ENCODE results near the gene PDHB. TPM values are rescaled to one million over a fixed set of nuclear protein-coding genes. Genes with fewer than 3 reads are reported as not detected.

The PDHB gene
- total and polyA plus RNA-seq, 2 of the 13 experiments (the other 11 are each of a cell fraction or from before 2014, with no cell fraction given): 108 to 153 TPM

DNA sequence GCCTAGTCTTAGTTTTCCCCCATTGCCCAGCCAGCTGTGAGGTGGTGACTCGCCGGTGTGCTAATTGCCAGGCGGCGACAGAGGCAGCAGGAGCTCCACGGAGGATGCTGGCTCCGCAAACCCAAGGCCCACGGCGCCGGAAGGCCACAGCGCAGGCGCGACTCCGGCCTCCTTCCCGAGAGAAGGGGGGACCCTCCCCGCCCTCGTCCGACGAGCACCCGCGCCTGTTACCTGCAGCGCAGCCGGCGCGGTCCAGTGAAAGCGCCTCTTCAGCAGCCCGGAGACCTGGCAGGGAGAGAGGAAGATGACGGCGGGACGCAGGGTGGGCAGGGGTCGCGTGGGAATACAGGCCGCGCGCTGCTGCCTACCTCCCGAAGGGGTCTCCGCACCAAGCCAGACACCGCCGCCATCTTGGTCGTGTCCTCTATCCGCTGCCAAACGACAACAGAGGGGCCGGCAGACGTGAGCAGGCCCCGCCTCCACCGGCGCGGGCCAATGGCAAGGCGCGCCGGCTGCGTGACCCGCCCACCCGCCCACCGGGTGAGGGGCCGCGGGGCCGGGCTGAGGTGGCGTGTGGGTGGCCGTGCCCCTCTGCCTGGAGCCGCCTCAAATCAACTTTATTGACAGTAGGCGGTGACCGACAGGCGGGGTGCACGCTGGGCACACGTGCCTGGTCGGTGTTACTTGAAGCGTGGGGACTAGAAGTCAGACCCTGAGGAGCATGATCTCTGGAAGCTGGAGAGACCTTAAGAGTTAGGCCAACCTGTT, at the start of gene PDHB (continued):
- TF ChIP-seq ZNF414 (CRISPR knock-in tag; IDR thresholded peaks at IDR 0.05): peak; percentile 79; the same call in 1 of the 2 replicates
- TF ChIP-seq SIX1 (CRISPR knock-in tag; IDR thresholded peaks at IDR 0.05; ENCODE audit: borderline replicate concordance): no peak
- peak; percentile 91 for TF ChIP-seq ZNF761 (CRISPR knock-in tag; conservative IDR thresholded peaks at IDR 0.05)
- TF ChIP-seq ZNF10 (CRISPR knock-in tag; IDR thresholded peaks at IDR 0.05; ENCODE audit: borderline replicate concordance, low read depth): no peak
- no peak for TF ChIP-seq MAFK (conservative IDR thresholded peaks at IDR 0.05 in 1 of 2, IDR thresholded peaks at IDR 0.05 in 1 of 2; ENCODE audit: low read length in 2 of 2)
- no peak for TF ChIP-seq ZFAT (CRISPR knock-in tag; conservative IDR thresholded peaks at IDR 0.05)
- TF ChIP-seq GZF1 (CRISPR knock-in tag; IDR thresholded peaks at IDR 0.05): peak; percentile 79; the same call in 1 of the 2 replicates
- TF ChIP-seq REPIN1 (CRISPR knock-in tag; IDR thresholded peaks at IDR 0.05; ENCODE audit: borderline replicate concordance, low read depth): peak; percentile 85
- no peak for TF ChIP-seq RARG (CRISPR knock-in tag; IDR thresholded peaks at IDR 0.05; ENCODE audit: low read depth)
- no peak for TF ChIP-seq ZNF460 (CRISPR knock-in tag; IDR thresholded peaks at IDR 0.05; ENCODE audit: borderline replicate concordance)
- peak; percentile 62 for TF ChIP-seq FOXO1 (CRISPR knock-in tag; IDR thresholded peaks at IDR 0.05)
- peak; percentile 80; the same call in 1 of the 2 replicates for TF ChIP-seq ZNF747 (CRISPR knock-in tag; IDR thresholded peaks at IDR 0.05; ENCODE audit: borderline replicate concordance)
- TF ChIP-seq POLR2A (IDR thresholded peaks at IDR 0.05; ENCODE audit: insufficient read depth in 1 of 2, low read depth in 2 of 2, low read length in 2 of 2): peak; percentile 86 to 93
- peak; percentile 87 for TF ChIP-seq ZNF883 (CRISPR knock-in tag; IDR thresholded peaks at IDR 0.05; ENCODE audit: not compliant biosample characterization)
- no peak; the same call in 1 of the 2 replicates for TF ChIP-seq ZNF567 (CRISPR knock-in tag; IDR thresholded peaks at IDR 0.05; ENCODE audit: borderline replicate concordance)
- peak; percentile 81 for TF ChIP-seq MXD1 (CRISPR knock-in tag; IDR thresholded peaks at IDR 0.05)
- no peak for TF ChIP-seq IKZF1 (IDR thresholded peaks at IDR 0.05)
- peak; percentile 19; the same call in 1 of the 2 replicates for TF ChIP-seq ZNF292 (CRISPR knock-in tag; IDR thresholded peaks at IDR 0.05; ENCODE audit: borderline replicate concordance, low read depth)
- TF ChIP-seq ZNF503 (CRISPR knock-in tag; IDR thresholded peaks at IDR 0.05): 0 out of 2 replicates have a peak, but pooled peaks have one; percentile 33
- TF ChIP-seq ZBTB7A (CRISPR knock-in tag; IDR thresholded peaks at IDR 0.05): peak; percentile 96
- no peak for TF ChIP-seq NAIF1 (CRISPR knock-in tag; IDR thresholded peaks at IDR 0.05; ENCODE audit: borderline replicate concordance)
- peak; percentile 85; the same call in 1 of the 2 replicates for TF ChIP-seq MEIS1 (CRISPR knock-in tag; IDR thresholded peaks at IDR 0.05; ENCODE audit: borderline replicate concordance)
- TF ChIP-seq CC2D1A (CRISPR knock-in tag; IDR thresholded peaks at IDR 0.05): no peak
- TF ChIP-seq CHD2 (IDR thresholded peaks at IDR 0.05; ENCODE audit: low read depth, low read length): no peak
- no peak for TF ChIP-seq ZNF3 (CRISPR knock-in tag; IDR thresholded peaks at IDR 0.05)
- TF ChIP-seq DDIT3 (CRISPR knock-in tag; IDR thresholded peaks at IDR 0.05): no peak
- TF ChIP-seq ATF7-NPFF (CRISPR knock-in tag; IDR thresholded peaks at IDR 0.05; ENCODE audit: low read depth): peak; percentile 87; the same call in 1 of the 2 replicates
- TF ChIP-seq ZNF124 (CRISPR knock-in tag; IDR thresholded peaks at IDR 0.05): peak; percentile 95; the same call in 1 of the 2 replicates
- TF ChIP-seq ZNF224 (CRISPR knock-in tag; IDR thresholded peaks at IDR 0.05): no peak

Measured in HepG2 (cell line).